SK-N-SH treated with all-trans-retinoic acid at 6 μM for 48 hours (cell line): Measurements from ENCODE around the gene NF1.

Source experiments
- ESRRG ChIP-seq: fragments of 250-450 bp; sonication (Bioruptor Pico); IDR thresholded peaks from 2 replicates; pipeline ENCODE4 v1.6.1; 2021; ENCODE audit warnings: mild to moderate bottlenecking
- RARB ChIP-seq: fragments of 250-450 bp; sonication (Bioruptor Pico); IDR thresholded peaks from 2 replicates; pipeline ENCODE4 v1.8.0; 2021; ENCODE audit warnings: mild to moderate bottlenecking, moderate library complexity
- SNAI2 ChIP-seq: fragments of 250-450 bp; sonication (Bioruptor Pico); IDR thresholded peaks from 2 replicates; pipeline ENCODE4 v1.5.0; 2020; ENCODE audit warnings: mild to moderate bottlenecking, moderate library complexity
- ZFP3 ChIP-seq: fragments of 250-450 bp; sonication (Bioruptor Pico); IDR thresholded peaks from 2 replicates; pipeline ENCODE4 v1.5.0; 2020; ENCODE audit warnings: mild to moderate bottlenecking, moderate library complexity
- TF ChIP-seq, protein P1 (sequence below): fragments of 250-450 bp; sonication (Bioruptor Pico); IDR thresholded peaks from 2 replicates; pipeline ENCODE4 v1.5.1; 2020; ENCODE audit warnings: low read depth, mild to moderate bottlenecking, moderate library complexity
- TF ChIP-seq, protein P2 (sequence below): fragments of 250-450 bp; sonication (Bioruptor Pico); IDR thresholded peaks from 2 replicates; pipeline ENCODE4 v1.8.0; 2020; ENCODE audit warnings: mild to moderate bottlenecking, moderate library complexity, borderline replicate concordance
- TF ChIP-seq, protein P3 (sequence below): fragments of 250-450 bp; sonication (Bioruptor Pico); IDR thresholded peaks from 2 replicates; pipeline ENCODE4 v1.8.0; 2021; ENCODE audit warnings: low read depth, mild to moderate bottlenecking, moderate library complexity, borderline replicate concordance

DNA sequence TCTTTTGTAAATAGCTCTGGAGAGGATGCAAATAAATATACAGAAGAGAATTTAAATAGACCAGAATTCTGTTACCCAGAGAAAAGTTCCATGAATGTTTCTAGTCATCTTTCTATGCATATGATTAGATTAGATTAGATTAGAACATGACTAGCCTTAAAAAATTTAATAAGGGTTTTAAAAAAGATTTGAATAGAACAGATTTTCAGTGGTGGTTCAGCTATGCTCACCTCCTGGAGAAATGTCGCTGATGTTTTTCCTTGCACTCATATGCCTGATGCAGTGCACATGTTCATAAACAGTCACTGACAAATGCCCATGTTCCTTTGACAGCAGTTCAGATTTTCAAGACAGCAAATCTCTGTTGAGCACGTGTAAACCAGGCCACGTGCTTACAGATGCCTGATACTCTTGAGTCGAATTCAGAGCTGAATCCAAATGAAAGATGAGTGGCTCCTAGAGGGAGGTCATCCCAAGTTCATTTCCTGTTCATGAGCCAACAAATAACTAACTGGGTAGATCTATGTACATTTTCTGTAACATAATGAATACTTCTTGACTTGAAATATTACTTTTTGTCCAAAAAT is 276.8 kb downstream of the NF1 start:
- TF ChIP-seq ZFP3 (CRISPR knock-in tag), result no peak
- TF ChIP-seq, protein P1, sequence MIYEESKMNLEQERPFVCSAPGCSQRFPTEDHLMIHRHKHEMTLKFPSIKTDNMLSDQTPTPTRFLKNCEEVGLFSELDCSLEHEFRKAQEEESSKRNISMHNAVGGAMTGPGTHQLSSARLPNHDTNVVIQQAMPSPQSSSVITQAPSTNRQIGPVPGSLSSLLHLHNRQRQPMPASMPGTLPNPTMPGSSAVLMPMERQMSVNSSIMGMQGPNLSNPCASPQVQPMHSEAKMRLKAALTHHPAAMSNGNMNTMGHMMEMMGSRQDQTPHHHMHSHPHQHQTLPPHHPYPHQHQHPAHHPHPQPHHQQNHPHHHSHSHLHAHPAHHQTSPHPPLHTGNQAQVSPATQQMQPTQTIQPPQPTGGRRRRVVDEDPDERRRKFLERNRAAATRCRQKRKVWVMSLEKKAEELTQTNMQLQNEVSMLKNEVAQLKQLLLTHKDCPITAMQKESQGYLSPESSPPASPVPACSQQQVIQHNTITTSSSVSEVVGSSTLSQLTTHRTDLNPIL (CRISPR knock-in tag), result no peak
- TF ChIP-seq ESRRG (CRISPR knock-in tag), result no peak
- no peak for TF ChIP-seq SNAI2 (CRISPR knock-in tag)
- no peak for TF ChIP-seq RARB
- TF ChIP-seq, protein P2, sequence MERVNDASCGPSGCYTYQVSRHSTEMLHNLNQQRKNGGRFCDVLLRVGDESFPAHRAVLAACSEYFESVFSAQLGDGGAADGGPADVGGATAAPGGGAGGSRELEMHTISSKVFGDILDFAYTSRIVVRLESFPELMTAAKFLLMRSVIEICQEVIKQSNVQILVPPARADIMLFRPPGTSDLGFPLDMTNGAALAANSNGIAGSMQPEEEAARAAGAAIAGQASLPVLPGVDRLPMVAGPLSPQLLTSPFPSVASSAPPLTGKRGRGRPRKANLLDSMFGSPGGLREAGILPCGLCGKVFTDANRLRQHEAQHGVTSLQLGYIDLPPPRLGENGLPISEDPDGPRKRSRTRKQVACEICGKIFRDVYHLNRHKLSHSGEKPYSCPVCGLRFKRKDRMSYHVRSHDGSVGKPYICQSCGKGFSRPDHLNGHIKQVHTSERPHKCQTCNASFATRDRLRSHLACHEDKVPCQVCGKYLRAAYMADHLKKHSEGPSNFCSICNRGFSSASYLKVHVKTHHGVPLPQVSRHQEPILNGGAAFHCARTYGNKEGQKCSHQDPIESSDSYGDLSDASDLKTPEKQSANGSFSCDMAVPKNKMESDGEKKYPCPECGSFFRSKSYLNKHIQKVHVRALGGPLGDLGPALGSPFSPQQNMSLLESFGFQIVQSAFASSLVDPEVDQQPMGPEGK (CRISPR knock-in tag), result no peak
- TF ChIP-seq, protein P3, sequence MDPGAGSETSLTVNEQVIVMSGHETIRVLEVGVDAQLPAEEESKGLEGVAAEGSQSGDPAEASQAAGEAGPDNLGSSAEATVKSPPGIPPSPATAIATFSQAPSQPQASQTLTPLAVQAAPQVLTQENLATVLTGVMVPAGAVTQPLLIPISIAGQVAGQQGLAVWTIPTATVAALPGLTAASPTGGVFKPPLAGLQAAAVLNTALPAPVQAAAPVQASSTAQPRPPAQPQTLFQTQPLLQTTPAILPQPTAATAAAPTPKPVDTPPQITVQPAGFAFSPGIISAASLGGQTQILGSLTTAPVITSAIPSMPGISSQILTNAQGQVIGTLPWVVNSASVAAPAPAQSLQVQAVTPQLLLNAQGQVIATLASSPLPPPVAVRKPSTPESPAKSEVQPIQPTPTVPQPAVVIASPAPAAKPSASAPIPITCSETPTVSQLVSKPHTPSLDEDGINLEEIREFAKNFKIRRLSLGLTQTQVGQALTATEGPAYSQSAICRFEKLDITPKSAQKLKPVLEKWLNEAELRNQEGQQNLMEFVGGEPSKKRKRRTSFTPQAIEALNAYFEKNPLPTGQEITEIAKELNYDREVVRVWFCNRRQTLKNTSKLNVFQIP (CRISPR knock-in tag), result no peak
